Measurements from ENCODE around the gene BSPRY.
"Not testable (repeated sequence)": the region's sequence is repeated elsewhere in the genome, so short reads cannot be mapped to it uniquely, and the experiment has no call there.

The BSPRY gene

GRCh38 chr9:113373256-113373655, 23.9 kb downstream of the BSPRY start:
- DNase-seq = no peak

- DNase-seq = no peak
These were observed 24.5 kb downstream of the BSPRY start for GRCh38 chr9:113373676-113374392.

- DNase-seq = no peak
These were observed 26.0 kb downstream of the BSPRY start for GRCh38 chr9:113375057-113376023.

GRCh38 chr9:113376634-113377567, 27.6 kb downstream of the BSPRY start, which contains the start of gene HDHD3:
Gene HDHD3 (minus strand): TSS chr9:113376986. CDS start chr9:113374354, 2,632 bp downstream.
- peak; percentile 37 for DNase-seq

- DNase-seq = not testable (repeated sequence)
These were observed 29.9 kb downstream of the BSPRY start for GRCh38 chr9:113379094-113379828.

- DNase-seq = not testable (repeated sequence)
These were observed 30.5 kb downstream of the BSPRY start for GRCh38 chr9:113379829-113380210.

- peak; percentile 29 for DNase-seq
These were observed 31.6 kb downstream of the BSPRY start for GRCh38 chr9:113380869-113381378.

GRCh38 chr9:113381441-113381840, 32.1 kb downstream of the BSPRY start:
- DNase-seq = not testable (repeated sequence)

- DNase-seq = no peak
These were observed 32.6 kb downstream of the BSPRY start for GRCh38 chr9:113381909-113382411.

- no peak for DNase-seq
These were observed 37.4 kb downstream of the BSPRY start for GRCh38 chr9:113386571-113387393.

- DNase-seq = no peak
These were observed 38.4 kb downstream of the BSPRY start for GRCh38 chr9:113387560-113388230.

- DNase-seq = no peak
These were observed 39.5 kb downstream of the BSPRY start for GRCh38 chr9:113388833-113389232.

- DNase-seq = no peak
These were observed 40.1 kb downstream of the BSPRY start for GRCh38 chr9:113389451-113389850.

GRCh38 chr9:113390192-113390960, 41.0 kb downstream of the BSPRY start:
- DNase-seq = no peak

- no peak for DNase-seq
These were observed 42.6 kb downstream of the BSPRY start for GRCh38 chr9:113391917-113392316.

GRCh38 chr9:113393281-113393680, 43.9 kb downstream of the BSPRY start:
- DNase-seq = no peak

- no peak for DNase-seq
These were observed 45.9 kb downstream of the BSPRY start for GRCh38 chr9:113395000-113395861.

GRCh38 chr9:113397203-113397631, 47.9 kb downstream of the BSPRY start:
- DNase-seq = no peak
